ENCODE measurements around the gene RBM7.

The RBM7 gene

DNA sequence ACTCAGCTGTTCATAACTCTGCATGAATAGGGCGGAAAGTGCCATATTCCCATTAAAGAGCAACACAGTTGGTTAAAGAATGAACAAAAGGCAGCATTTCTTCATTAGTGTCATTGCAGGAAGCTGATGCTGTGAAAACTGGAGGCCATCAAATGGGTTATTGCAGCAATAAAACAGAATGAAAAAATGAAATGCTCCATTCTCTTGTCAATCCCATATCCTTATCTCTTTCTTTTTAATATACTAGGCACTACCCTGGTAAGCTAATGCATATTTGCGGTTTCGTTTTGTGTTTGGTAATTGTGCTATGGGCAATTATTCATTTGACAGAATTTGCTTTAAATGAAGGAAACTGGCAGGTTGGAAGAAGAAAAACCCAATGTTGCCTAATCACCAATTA is 25.4 kb upstream of the RBM7 start:
- H3K9ac ChIP-seq (ENCODE audit: low read length): no peak overlapping the region
- TF ChIP-seq, protein P1, sequence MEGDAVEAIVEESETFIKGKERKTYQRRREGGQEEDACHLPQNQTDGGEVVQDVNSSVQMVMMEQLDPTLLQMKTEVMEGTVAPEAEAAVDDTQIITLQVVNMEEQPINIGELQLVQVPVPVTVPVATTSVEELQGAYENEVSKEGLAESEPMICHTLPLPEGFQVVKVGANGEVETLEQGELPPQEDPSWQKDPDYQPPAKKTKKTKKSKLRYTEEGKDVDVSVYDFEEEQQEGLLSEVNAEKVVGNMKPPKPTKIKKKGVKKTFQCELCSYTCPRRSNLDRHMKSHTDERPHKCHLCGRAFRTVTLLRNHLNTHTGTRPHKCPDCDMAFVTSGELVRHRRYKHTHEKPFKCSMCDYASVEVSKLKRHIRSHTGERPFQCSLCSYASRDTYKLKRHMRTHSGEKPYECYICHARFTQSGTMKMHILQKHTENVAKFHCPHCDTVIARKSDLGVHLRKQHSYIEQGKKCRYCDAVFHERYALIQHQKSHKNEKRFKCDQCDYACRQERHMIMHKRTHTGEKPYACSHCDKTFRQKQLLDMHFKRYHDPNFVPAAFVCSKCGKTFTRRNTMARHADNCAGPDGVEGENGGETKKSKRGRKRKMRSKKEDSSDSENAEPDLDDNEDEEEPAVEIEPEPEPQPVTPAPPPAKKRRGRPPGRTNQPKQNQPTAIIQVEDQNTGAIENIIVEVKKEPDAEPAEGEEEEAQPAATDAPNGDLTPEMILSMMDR (IDR thresholded peaks at IDR 0.05; ENCODE audit: insufficient read depth, low read length, poor library complexity, severe bottlenecking): no peak
- TF ChIP-seq EZH2phosphoT487 (conservative IDR thresholded peaks at IDR 0.05; ENCODE audit: low read length): no peak
- no peaks in the 10 kb centered on the region for H3F3A ChIP-seq (ENCODE audit: insufficient read depth)

DNA sequence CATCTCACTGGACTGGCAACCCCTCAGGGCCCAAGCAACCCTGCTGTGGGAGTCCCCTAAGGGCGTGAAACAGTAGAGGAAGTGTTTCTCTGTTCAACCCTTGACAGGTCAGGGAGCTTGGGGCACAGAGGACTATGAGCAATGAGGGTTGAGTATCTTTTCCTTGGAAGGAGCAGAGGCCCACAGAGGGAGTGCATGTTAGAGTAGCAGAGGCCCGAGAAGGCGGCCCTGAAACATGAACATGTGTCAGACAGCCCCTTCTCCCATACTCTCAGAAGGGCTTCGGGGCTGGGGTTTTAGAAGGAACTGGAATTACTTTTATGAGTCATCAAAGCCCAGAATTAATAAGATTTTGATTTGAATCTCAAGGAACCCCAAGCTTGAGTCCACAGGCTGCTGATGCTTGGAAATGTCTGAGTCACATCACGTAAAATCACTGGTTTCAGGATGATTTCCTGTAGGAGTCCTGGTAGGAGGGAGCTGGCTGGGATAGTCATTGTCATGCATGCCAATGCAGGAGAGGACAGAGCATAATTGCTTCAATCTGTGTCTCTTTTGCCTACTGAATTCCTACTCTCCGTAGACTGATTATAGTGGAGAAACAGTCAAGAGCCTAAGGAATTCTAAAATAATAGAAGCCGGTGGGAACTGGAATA is 22.7 kb upstream of the RBM7 start:
- H3K4me2 ChIP-seq (ENCODE audit: low read depth, low read length, poor library complexity, severe bottlenecking): no peak overlapping the region
- H2AFZ ChIP-seq (ENCODE audit: low read depth, low read length, severe bottlenecking): no peak overlapping the region
- no peak overlapping the region for H3K27ac ChIP-seq (ENCODE audit: low read depth, low read length)
- no peaks in the 10 kb centered on the region for H3K36me3 ChIP-seq (ENCODE audit: low read length)
- no peaks in the 10 kb centered on the region for H4K20me1 ChIP-seq (ENCODE audit: low read depth, low read length)
- H3K4me3 ChIP-seq (ENCODE audit: insufficient read depth, low read length, poor library complexity, severe bottlenecking): no peak overlapping the region
- no peak overlapping the region for H3K9ac ChIP-seq (ENCODE audit: low read length)
- TF ChIP-seq, protein P1 (IDR thresholded peaks at IDR 0.05; ENCODE audit: insufficient read depth, low read length, poor library complexity, severe bottlenecking): no peak
- TF ChIP-seq EZH2phosphoT487 (conservative IDR thresholded peaks at IDR 0.05; ENCODE audit: low read length): no peak
- H3K79me2 ChIP-seq (ENCODE audit: insufficient read depth, low read length): no peaks in the 10 kb centered on the region
- H3K9me3 ChIP-seq (ENCODE audit: insufficient read depth, low read length): no peaks in the 10 kb centered on the region
- no peaks in the 10 kb centered on the region for H3K27me3 ChIP-seq (ENCODE audit: low read length)
- no peaks in the 10 kb centered on the region for H3F3A ChIP-seq (ENCODE audit: insufficient read depth)
- no peaks in the 10 kb centered on the region for H3K9me2 ChIP-seq (replicated peaks; ENCODE audit: insufficient read depth, low read length)

More for the DNA sequence above, 25.4 kb upstream of the RBM7 start:
- H3K79me2 ChIP-seq (ENCODE audit: insufficient read depth, low read length): no peaks in the 10 kb centered on the region
- H3K27ac ChIP-seq (ENCODE audit: low read depth, low read length): no peak overlapping the region
- H2AFZ ChIP-seq (ENCODE audit: low read depth, low read length, severe bottlenecking): no peak overlapping the region
- no peak overlapping the region for H3K4me3 ChIP-seq (ENCODE audit: insufficient read depth, low read length, poor library complexity, severe bottlenecking)
- H3K36me3 ChIP-seq (ENCODE audit: low read length): no peaks in the 10 kb centered on the region
- H3K27me3 ChIP-seq (ENCODE audit: low read length): no peaks in the 10 kb centered on the region
- H3K4me2 ChIP-seq (ENCODE audit: low read depth, low read length, poor library complexity, severe bottlenecking): no peak overlapping the region
- H4K20me1 ChIP-seq (ENCODE audit: low read depth, low read length): no peaks in the 10 kb centered on the region
- H3K9me3 ChIP-seq (ENCODE audit: insufficient read depth, low read length): no peaks in the 10 kb centered on the region
- H3K9me2 ChIP-seq (replicated peaks; ENCODE audit: insufficient read depth, low read length): no peaks in the 10 kb centered on the region

DNA sequence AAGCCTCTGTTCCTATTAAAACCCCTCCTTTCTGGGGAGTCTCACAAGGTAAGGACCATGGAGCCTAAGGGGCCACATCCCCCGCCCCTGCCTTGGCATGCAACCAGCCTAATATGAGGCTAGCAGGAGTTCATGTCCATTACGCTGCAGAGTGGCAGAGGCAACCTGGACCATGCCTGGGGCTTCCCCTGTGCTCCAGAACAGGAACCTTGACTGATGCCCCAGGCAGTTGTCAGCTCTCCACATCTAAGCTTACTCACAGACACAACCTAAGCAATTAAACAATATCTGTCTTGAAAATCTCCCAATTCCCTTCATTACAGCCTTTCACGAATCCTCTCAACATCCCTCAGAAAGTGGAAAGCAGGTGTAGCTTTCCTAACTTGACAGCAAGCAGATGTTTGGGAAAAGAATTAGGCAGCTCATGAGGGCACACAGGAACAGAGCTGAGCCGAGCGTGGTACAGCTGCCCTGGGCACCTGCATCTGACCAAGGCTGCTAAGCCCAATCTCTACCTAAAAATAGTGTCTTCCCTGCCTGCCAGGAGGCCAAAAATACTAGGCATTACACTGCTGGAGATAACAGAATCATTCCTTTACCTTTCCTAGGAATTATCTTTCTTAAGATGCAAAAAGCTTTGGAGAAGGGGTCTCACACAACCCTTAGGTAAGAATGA is 20.9 kb upstream of the RBM7 start:
- Histone ChIP-seq H3K27ac (ENCODE audit: low read depth, low read length) (no peak overlapping the region), H3K79me2 (ENCODE audit: insufficient read depth, low read length) (no peaks in the 10 kb centered on the region), H2AFZ (ENCODE audit: low read depth, low read length, severe bottlenecking) (no peak overlapping the region), H3K27me3 (ENCODE audit: low read length) (no peaks in the 10 kb centered on the region), H3K9me2 (replicated peaks; ENCODE audit: insufficient read depth, low read length) (no peaks in the 10 kb centered on the region), H3K4me3 (ENCODE audit: insufficient read depth, low read length, poor library complexity, severe bottlenecking) (no peak overlapping the region), H3F3A (ENCODE audit: insufficient read depth) (no peaks in the 10 kb centered on the region), H3K36me3 (ENCODE audit: low read length) (no peaks in the 10 kb centered on the region), H3K9ac (ENCODE audit: low read length) (no peak overlapping the region), H3K9me3 (ENCODE audit: insufficient read depth, low read length) (no peaks in the 10 kb centered on the region), H3K4me2 (ENCODE audit: low read depth, low read length, poor library complexity, severe bottlenecking) (no peak overlapping the region), H4K20me1 (ENCODE audit: low read depth, low read length) (no peaks in the 10 kb centered on the region)
- TF ChIP-seq, protein P1 (IDR thresholded peaks at IDR 0.05; ENCODE audit: insufficient read depth, low read length, poor library complexity, severe bottlenecking): no peak
- TF ChIP-seq EZH2phosphoT487 (conservative IDR thresholded peaks at IDR 0.05; ENCODE audit: low read length): no peak
